HFF-Myc (cell line): ENCODE data around the gene TRMT1.

Experiments used
- DNase-seq: peaks from one replicate; pipeline ENCODE4 v3.0.0-alpha.2; 2011; ENCODE audit warnings: low read depth; ENCODE audit errors: extremely low read depth
- H3K4me3 ChIP-seq: replicated peaks from 2 replicates; pipeline ENCODE4 v1.5.1; 2011; ENCODE audit warnings: low read depth, mild to moderate bottlenecking, control low read depth, low read length
- TF ChIP-seq, protein P1 (sequence below): IDR thresholded peaks from 2 replicates; pipeline ENCODE4 v1.5.1; 2012; ENCODE audit warnings: mild to moderate bottlenecking, low read depth, low read length, control low read depth; ENCODE audit errors: missing control alignments

Gene TRMT1

DNA sequence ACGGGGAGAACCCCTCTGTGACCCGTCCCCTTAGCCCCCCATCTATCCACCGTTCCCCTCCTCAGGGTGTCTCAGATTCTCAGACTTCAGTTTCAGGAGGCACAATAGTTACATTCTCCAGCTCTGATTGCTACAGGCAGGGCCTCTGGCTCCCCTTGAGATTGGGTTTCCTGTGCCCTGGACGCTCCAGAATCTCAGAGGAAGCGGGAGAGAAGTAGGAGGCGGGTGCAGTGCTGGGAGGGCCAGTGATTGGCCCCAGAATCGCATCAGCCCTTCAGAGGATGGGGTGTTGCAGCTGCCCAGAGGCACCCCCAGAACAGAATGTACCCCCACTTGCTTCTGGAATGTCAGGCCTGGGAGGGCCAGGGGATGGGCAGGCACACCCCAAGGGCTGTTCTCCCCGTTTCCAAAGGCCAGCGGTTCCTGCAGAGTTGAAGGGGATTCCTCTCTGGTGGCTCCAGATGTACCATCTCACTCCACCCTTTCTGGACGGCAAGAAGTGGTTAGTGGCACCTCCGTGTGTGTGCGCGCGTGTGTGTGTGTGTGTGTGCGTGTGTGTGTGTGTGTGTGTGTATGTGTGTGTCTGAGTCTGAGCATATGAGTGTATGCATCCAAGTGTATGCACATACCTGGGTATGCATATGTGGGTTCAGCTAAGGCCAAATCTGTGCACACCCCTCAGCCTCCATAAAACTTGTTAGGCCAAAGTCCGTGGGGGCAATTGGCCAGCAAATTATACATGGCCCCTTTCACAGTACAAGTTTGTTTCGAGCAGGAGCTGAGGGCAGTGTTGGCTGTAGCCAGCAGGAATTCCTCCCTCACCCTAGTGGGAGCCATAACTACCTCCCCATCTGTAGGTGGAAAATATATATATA, 49.4 kb downstream of the TRMT1 start:
- no peak for DNase-seq
- no peak overlapping the region for H3K4me3 ChIP-seq
- TF ChIP-seq, protein P1, sequence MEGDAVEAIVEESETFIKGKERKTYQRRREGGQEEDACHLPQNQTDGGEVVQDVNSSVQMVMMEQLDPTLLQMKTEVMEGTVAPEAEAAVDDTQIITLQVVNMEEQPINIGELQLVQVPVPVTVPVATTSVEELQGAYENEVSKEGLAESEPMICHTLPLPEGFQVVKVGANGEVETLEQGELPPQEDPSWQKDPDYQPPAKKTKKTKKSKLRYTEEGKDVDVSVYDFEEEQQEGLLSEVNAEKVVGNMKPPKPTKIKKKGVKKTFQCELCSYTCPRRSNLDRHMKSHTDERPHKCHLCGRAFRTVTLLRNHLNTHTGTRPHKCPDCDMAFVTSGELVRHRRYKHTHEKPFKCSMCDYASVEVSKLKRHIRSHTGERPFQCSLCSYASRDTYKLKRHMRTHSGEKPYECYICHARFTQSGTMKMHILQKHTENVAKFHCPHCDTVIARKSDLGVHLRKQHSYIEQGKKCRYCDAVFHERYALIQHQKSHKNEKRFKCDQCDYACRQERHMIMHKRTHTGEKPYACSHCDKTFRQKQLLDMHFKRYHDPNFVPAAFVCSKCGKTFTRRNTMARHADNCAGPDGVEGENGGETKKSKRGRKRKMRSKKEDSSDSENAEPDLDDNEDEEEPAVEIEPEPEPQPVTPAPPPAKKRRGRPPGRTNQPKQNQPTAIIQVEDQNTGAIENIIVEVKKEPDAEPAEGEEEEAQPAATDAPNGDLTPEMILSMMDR, result no peak

DNA sequence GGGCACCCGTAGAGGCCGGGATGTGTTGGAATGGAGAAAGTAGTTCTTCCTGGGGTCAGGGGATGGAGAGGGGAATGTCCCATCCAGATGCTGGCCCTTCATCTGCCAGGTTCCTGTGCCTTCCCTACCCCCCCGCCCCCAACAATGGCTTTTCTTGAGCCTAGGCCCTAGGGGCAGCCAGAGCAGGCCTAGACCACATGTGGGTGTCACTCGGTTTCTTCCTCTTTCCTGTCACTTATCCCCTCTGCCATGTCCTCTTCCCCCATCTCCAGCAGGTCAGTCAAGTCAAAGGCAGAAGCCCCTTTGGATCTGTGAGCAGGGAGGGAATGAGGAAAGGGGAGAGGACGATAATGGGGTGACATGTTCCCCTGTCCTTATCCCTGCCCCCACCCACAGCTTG, 50.3 kb downstream of the TRMT1 start:
- TF ChIP-seq, protein P1, result no peak
- no peak overlapping the region for H3K4me3 ChIP-seq
- no peak for DNase-seq

DNA sequence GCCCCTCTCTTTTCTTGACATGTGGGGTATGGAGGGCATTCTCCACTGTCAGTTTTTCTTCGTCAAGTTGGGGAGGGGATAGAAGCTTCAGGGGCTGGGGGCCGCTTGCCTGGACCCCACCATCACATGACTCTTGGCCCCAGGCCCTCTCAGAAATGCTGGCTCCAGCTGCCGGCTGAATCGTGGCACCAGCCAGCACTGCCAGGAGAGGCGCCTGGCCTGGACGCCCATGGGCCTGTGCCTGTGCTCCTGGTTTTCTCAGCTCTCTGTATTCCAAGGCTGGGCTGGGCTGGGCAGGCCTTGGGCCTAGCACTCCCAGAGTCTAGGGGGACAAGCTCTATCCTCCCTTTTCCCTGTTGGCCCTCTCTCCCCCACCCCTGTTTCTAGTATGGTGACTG, 52.4 kb downstream of the TRMT1 start:
- TF ChIP-seq, protein P1, result no peak
- H3K4me3 ChIP-seq, result no peak overlapping the region
- no peak for DNase-seq

DNA sequence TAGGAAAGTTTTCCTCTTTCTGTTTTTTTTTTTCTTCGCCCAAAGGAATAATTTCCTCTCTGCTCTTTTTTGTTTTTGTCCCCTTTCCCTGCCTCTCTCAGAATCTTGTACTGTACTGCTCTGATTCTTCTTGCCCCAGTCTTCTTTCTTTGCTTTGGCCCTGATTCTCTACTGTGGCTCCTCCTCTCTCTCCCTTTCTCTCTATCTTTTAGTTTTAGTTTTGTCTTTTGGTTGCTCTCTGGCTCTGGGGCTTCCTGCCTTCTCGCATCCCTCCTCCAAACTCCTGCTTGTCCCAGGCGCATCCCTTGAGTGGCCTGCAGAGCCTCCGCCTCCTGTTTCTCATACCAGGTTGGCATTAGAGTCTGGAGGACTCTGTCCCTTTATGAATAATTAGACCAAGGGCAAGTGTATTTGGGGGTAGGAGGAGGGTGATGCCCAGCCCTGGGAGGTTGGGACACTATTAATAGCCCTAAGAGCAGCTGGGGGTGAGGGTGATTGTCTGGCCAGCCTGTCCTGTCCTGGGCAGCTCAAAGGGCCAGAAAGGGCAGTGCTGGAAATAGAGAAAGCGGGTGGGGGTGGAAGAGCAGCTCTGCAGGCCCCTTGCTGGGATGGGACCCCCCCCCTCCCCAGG, 53.0 kb downstream of the TRMT1 start:
- TF ChIP-seq, protein P1, result no peak
- no peak for DNase-seq

DNA sequence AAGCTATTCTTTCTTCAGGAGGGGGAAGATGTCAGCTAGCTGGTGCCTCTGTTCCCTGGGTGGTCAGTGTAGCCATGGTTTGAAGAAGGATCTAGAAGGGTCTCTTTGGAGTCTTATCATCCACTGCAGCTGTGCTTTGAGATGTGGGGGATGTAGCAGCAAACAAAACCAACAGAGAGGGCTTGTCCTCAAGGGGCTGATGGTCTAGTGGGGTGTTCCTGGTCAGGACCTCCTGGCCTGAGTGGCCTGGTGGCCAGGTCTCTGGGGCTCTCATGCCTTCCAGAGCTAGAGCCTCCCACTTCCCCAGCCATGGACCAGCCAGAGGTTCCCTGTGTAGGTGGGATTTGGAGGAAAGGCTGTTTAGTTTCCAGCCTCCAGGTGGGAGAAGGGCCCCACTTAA, 54.2 kb downstream of the TRMT1 start:
- TF ChIP-seq, protein P1, result no peak
- DNase-seq, result no peak
- no peak overlapping the region for H3K4me3 ChIP-seq

More for the DNA sequence above, 53.0 kb downstream of the TRMT1 start:
- no peak overlapping the region for H3K4me3 ChIP-seq

DNA sequence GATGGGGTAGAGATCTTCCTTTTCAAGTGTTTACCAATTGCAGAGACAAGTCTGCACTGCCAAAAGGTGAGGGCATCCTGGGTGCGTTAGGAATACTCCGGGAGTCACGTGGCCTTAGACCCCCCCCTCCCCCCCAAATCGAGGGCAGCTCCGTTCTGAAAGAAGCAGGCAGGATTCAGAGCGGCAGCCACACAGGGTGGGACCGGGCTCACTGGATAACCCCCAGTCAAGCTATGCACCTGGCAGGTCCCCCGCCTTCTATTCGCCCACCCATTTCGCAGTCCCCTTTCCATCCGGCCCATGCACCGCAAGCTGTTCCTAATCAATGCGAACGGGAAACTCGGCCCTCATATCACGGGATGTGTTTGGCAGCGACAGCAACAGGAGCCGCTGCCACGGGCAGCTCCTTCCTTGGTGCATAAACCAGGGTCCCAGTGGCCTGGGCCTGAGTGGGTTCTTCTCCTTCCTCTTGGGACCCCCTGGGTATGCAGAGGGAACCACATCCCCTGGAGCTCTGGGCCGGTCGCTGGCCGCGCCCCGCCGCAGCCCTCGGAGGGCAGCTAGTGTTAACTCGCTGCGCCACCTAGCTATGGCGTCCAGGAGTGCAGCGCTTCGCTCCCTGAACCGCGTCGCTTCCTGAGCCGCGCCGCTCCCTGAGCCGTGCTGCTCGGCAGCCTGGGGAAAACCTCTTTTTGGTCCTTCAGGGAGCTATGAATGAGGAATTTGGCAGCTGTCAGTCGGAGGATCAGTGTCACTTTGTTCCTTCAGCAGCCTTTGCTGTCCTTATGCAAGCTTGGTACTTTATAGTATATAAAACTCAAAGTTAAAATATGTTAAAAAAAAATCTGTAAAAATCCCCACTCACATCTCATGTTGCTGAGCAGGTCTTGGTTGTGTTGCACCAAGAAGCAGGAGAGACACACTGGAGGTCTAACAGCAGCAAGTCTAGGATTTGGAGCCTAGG, 55.3 kb downstream of the TRMT1 start:
- TF ChIP-seq, protein P1, result peak; percentile 97
- no peak for DNase-seq
- peak overlapping the region; percentile 14; the same call in 1 of the 2 replicates for H3K4me3 ChIP-seq
